Epithelial cell of proximal tubule (primary cell): ENCODE results near the gene CAMTA1. TPM values are rescaled to one million over a fixed set of nuclear protein-coding genes. Genes with fewer than 3 reads are reported as not detected.
"Not testable (repeated sequence)": the region's sequence is repeated elsewhere in the genome, so short reads cannot be mapped to it uniquely, and the experiment has no call there.

Experiments
- DNase-seq: peaks from one replicate; pipeline ENCODE4 v3.0.0-alpha.2; 2011; ENCODE audit warnings: low read depth
- H3K4me3 ChIP-seq: 2 replicates; pipeline ENCODE4 v1.5.1; 2011; ENCODE audit warnings: low read depth, mild to moderate bottlenecking, low read length
- total RNA-seq: library from RNA; depleted of rRNA; stranded (reverse); fragments of >200 nt; gene quantifications from 2 replicates; pipeline ENCODE4 v1.2.3, GENCODE V29; 2015
- TF ChIP-seq, protein P1 (sequence below): conservative IDR thresholded peaks from 2 replicates; pipeline ENCODE4 v1.5.1; 2012; ENCODE audit warnings: low read depth, mild to moderate bottlenecking, low read length

The CAMTA1 gene, protein sequence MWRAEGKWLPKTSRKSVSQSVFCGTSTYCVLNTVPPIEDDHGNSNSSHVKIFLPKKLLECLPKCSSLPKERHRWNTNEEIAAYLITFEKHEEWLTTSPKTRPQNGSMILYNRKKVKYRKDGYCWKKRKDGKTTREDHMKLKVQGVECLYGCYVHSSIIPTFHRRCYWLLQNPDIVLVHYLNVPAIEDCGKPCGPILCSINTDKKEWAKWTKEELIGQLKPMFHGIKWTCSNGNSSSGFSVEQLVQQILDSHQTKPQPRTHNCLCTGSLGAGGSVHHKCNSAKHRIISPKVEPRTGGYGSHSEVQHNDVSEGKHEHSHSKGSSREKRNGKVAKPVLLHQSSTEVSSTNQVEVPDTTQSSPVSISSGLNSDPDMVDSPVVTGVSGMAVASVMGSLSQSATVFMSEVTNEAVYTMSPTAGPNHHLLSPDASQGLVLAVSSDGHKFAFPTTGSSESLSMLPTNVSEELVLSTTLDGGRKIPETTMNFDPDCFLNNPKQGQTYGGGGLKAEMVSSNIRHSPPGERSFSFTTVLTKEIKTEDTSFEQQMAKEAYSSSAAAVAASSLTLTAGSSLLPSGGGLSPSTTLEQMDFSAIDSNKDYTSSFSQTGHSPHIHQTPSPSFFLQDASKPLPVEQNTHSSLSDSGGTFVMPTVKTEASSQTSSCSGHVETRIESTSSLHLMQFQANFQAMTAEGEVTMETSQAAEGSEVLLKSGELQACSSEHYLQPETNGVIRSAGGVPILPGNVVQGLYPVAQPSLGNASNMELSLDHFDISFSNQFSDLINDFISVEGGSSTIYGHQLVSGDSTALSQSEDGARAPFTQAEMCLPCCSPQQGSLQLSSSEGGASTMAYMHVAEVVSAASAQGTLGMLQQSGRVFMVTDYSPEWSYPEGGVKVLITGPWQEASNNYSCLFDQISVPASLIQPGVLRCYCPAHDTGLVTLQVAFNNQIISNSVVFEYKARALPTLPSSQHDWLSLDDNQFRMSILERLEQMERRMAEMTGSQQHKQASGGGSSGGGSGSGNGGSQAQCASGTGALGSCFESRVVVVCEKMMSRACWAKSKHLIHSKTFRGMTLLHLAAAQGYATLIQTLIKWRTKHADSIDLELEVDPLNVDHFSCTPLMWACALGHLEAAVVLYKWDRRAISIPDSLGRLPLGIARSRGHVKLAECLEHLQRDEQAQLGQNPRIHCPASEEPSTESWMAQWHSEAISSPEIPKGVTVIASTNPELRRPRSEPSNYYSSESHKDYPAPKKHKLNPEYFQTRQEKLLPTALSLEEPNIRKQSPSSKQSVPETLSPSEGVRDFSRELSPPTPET (N-terminal part only)
- 53.5 and 79.2 TPM in 2 replicates for total RNA-seq

- TF ChIP-seq, protein P1, sequence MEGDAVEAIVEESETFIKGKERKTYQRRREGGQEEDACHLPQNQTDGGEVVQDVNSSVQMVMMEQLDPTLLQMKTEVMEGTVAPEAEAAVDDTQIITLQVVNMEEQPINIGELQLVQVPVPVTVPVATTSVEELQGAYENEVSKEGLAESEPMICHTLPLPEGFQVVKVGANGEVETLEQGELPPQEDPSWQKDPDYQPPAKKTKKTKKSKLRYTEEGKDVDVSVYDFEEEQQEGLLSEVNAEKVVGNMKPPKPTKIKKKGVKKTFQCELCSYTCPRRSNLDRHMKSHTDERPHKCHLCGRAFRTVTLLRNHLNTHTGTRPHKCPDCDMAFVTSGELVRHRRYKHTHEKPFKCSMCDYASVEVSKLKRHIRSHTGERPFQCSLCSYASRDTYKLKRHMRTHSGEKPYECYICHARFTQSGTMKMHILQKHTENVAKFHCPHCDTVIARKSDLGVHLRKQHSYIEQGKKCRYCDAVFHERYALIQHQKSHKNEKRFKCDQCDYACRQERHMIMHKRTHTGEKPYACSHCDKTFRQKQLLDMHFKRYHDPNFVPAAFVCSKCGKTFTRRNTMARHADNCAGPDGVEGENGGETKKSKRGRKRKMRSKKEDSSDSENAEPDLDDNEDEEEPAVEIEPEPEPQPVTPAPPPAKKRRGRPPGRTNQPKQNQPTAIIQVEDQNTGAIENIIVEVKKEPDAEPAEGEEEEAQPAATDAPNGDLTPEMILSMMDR, result no peak
- DNase-seq, result no peak
- peak within 1 kb of the TSS; percentile 85 for H3K4me3 ChIP-seq
Measured at GRCh38 chr1:6785318-6785727, at the start of gene CAMTA1. Gene CAMTA1, plus strand, starts transcription at chr1:6785454. Its CDS starts 77 bp downstream, at chr1:6785531.

DNA sequence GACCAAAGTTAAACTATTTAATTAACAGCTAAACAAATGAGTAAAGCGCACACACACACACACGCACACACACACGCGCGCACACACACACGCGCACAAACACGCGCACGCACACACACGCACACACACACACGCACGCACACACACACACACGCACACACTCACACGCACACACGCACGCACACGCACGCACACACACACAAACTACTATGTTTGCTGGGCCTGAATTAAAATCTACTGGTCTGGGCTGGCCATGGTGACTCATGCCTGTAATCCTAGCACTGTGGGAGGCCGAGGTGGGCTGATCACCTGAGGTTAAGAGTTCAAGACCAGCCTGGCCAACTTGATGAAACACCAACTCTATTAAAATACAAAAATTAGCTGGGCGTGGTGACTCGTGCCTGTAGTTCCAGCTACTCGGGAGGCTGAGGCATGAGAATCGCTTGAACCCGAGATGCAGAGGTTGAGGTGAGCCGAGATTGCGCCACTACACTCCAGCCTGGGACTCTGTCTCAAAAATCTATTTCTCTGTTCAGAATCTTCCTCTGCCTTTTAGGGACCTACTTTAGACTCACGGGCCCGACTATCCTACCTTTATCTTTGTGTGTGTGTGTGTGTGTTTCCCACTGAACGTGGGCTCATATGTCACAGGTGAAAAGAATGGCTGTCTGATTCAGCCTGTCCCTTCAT is 46.1 kb upstream of the CAMTA1 start:
- no peak for DNase-seq

DNA sequence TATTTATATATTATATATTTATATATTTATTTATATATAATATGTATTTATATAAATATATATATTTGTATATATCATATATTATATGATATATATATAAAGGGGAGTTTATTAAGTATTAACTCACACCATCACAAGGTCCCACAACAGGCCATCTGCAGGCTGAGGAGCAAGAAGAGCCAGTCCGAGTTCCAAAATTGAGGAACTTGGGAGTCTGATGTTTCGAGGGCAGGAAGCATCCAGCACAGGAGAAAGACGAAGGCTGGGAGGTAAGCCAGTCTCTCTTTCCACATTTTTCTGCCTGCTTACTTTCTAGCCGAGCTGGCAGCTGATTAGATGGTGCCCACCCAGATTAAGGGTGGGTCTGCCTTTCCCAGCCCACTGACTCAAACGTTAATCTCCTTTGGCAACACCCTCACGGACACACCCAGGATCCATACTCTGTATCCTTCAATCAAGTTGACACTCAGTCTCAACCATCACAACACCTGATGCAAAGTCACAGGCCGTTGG is 42.5 kb upstream of the CAMTA1 start:
- not testable (repeated sequence) for H3K4me3 ChIP-seq, DNase-seq

More for the DNA sequence above, 46.1 kb upstream of the CAMTA1 start:
- TF ChIP-seq, protein P1, result no peak
- H3K4me3 ChIP-seq, result no peak overlapping the region

GRCh38 chr1:6743189-6744101 is 41.8 kb upstream of the CAMTA1 start:
- TF ChIP-seq, protein P1, result no peak
- DNase-seq, result no peak
- H3K4me3 ChIP-seq, result no peak overlapping the region

DNA sequence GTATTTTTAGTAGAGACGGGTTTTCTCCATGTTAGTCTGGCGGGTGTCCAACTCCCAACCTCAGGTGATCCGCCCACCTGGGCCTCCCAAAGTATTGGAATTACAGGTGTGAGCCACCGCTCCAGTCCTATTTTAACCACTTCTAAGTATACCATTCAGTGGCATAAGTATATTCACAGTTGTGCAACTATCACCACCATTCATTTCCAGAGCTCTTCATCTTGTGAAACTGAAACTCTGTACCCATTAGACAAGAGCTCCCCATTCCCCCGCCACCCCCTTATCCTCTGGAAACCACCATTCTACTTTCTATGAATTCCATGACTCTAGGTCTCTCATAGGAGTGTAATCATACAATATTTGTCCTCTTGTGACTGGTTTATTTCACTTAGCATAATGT is 40.2 kb upstream of the CAMTA1 start:
- H3K4me3 ChIP-seq, result no peak overlapping the region
- TF ChIP-seq, protein P1, result no peak
- no peak for DNase-seq

DNA sequence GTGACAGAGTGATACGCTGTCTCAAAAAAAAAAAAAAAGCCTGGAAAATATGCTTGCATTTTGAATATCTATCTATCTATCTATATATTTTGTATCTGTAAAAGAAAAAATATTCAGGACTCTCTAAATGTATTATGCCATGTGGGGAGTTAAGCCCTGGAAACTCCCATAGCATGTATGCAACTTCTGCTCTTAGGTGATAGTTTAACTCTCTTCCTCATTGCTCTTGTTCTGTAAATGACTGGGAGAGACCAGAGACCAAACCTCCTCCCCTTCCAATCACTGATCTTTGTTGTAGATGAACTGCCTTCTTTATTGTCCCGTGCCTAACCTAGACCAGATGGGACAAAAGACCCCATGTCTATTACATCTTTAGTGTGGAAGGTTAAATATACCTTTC is 37.6 kb upstream of the CAMTA1 start:
- TF ChIP-seq, protein P1, result no peak
- no peak overlapping the region for H3K4me3 ChIP-seq
- DNase-seq, result no peak
